IMR-90 (cell line): Measurements from ENCODE around the gene PKP4. TPM values are rescaled to one million over a fixed set of nuclear protein-coding genes. Genes with fewer than 3 reads are reported as not detected.

Experiments
- ATAC-seq: fragments of 200-7000 bp; cut with Tn5 transposase; 2 replicates; pipeline ENCODE4 v1.9.1; 2020; ENCODE audit warnings: low read depth, mild to moderate bottlenecking, moderate library complexity
- BruUV-seq: library from RNA; stranded (reverse); fragments of 400-500 nt; replicated peaks from 2 replicates; lab custom pipeline; 2021; lab: Mats Ljungman, UMichigan
- CTCF ChIA-PET: fragments of 300-600 bp; formaldehyde crosslinking; extraction: SDS; loops from one replicate; lab custom pipeline; 2021; ENCODE audit warnings: antibody characterized with exemption; lab: Yijun Ruan, JAX
- POLR2A ChIA-PET: fragments of 300-600 bp; sonication (Branson Sonifier 250); formaldehyde crosslinking; loops from one replicate; lab custom pipeline; 2022; ENCODE audit warnings: antibody characterized with exemption; ENCODE audit not compliant: unreplicated experiment; lab: Charles Lee
- DNase-seq: peaks from one replicate; pipeline ENCODE4 v3.0.0; 2013
- H2AFZ ChIP-seq: replicated peaks from 2 replicates; pipeline ENCODE3; 2013; ENCODE audit warnings: low read length, mild to moderate bottlenecking; ENCODE audit not compliant: poor library complexity
- H2AK5ac ChIP-seq: 2 replicates; pipeline ENCODE4 v1.6.1; 2013; ENCODE audit warnings: low read depth, low read length, inconsistent platforms
- H2AK9ac ChIP-seq: replicated peaks from 2 replicates; pipeline ENCODE3; 2013; ENCODE audit warnings: mild to moderate bottlenecking, low read depth, low read length, moderate library complexity; ENCODE audit not compliant: poor library complexity
- H2BK120ac ChIP-seq: 2 replicates; pipeline ENCODE4 v1.6.1; 2013; ENCODE audit warnings: low read depth, low read length, inconsistent platforms
- H2BK15ac ChIP-seq: 3 replicates; pipeline ENCODE4 v1.6.1; 2013; ENCODE audit warnings: low read depth, low read length, inconsistent platforms
- H2BK20ac ChIP-seq: 2 replicates; pipeline ENCODE4 v1.6.1; 2013; ENCODE audit warnings: low read depth, mild to moderate bottlenecking, inconsistent platforms, low read length, moderate library complexity
- H2BK5ac ChIP-seq: 2 replicates; pipeline ENCODE4 v1.6.1; 2013; ENCODE audit warnings: mild to moderate bottlenecking, low read depth, low read length, inconsistent platforms; ENCODE audit not compliant: poor library complexity, severe bottlenecking
- H3K14ac ChIP-seq: replicated peaks from 2 replicates; pipeline ENCODE4 v1.6.1; 2013; ENCODE audit warnings: low read depth, low read length, inconsistent platforms
- H3K18ac ChIP-seq: 2 replicates; pipeline ENCODE4 v1.6.1; 2013; ENCODE audit warnings: low read depth, low read length, control low read depth
- H3K23ac ChIP-seq: 2 replicates; pipeline ENCODE4 v1.6.1; 2013; ENCODE audit warnings: low read depth, low read length, inconsistent platforms
- H3K27ac ChIP-seq: 2 replicates; pipeline ENCODE4 v1.5.1; 2013; ENCODE audit warnings: mild to moderate bottlenecking, control low read depth, low read length; ENCODE audit not compliant: insufficient read depth
- H3K27me3 ChIP-seq: 2 replicates; pipeline ENCODE4 v1.6.1; 2013; ENCODE audit warnings: low read length; ENCODE audit not compliant: control insufficient read depth, insufficient read depth
- H3K36me3 ChIP-seq: 2 replicates; pipeline ENCODE4 v1.6.1; 2013; ENCODE audit warnings: low read length, mixed read lengths; ENCODE audit not compliant: control insufficient read depth, insufficient read depth
- H3K4ac ChIP-seq: 2 replicates; pipeline ENCODE4 v1.6.1; 2013; ENCODE audit warnings: low read depth, low read length, inconsistent platforms
- H3K4me1 ChIP-seq: 2 replicates; pipeline ENCODE4 v1.6.1; 2013; ENCODE audit warnings: low read length, mixed read lengths; ENCODE audit not compliant: control insufficient read depth, insufficient read depth
- H3K4me2 ChIP-seq: 2 replicates; pipeline ENCODE4 v1.6.1; 2013; ENCODE audit warnings: low read depth, mild to moderate bottlenecking, control low read depth, low read length, moderate library complexity
- H3K4me3 ChIP-seq: 2 replicates; pipeline ENCODE4 v1.5.1; 2013; ENCODE audit warnings: low read depth, mild to moderate bottlenecking, control low read depth, low read length, moderate library complexity; ENCODE audit not compliant: insufficient read depth
- H3K56ac ChIP-seq: 2 replicates; pipeline ENCODE4 v1.6.1; 2013; ENCODE audit warnings: low read length, inconsistent platforms; ENCODE audit not compliant: insufficient read depth; ENCODE audit errors: extremely low read depth
- H3K79me1 ChIP-seq, 2 experiments: 2 replicates each; pipeline ENCODE4 v1.6.1; 2013; ENCODE audit warnings: low read length in 2 of 2, inconsistent platforms in 1 of 2, low read depth in 1 of 2
- H3K9ac ChIP-seq: 2 replicates; pipeline ENCODE4 v1.6.1; 2013; ENCODE audit warnings: low read depth, low read length, control low read depth
- H3K9me1 ChIP-seq: 2 replicates; pipeline ENCODE4 v1.6.1; 2013; ENCODE audit warnings: low read length, inconsistent platforms; ENCODE audit not compliant: insufficient read depth
- H3K9me3 ChIP-seq: 2 replicates; pipeline ENCODE4 v1.6.1; 2013; ENCODE audit warnings: low read length; ENCODE audit not compliant: control insufficient read depth, insufficient read depth
- H4K20me1 ChIP-seq: 2 replicates; pipeline ENCODE4 v1.6.1; 2013; ENCODE audit warnings: low read length, inconsistent platforms; ENCODE audit not compliant: insufficient read depth
- H4K5ac ChIP-seq: 2 replicates; pipeline ENCODE4 v1.6.1; 2013; ENCODE audit warnings: mild to moderate bottlenecking, low read depth, low read length, control low read depth
- H4K8ac ChIP-seq, 2 experiments: 2 replicates each; pipeline ENCODE4 v1.6.1; 2013; ENCODE audit warnings: low read depth in 2 of 2, low read length in 2 of 2, control low read depth in 1 of 2, inconsistent platforms in 1 of 2
- H4K91ac ChIP-seq: 2 replicates; pipeline ENCODE4 v1.6.1; 2013; ENCODE audit warnings: low read depth, low read length, inconsistent platforms; ENCODE audit not compliant: insufficient read depth
- CEBPB ChIP-seq: IDR thresholded peaks from 2 replicates; pipeline ENCODE4 v1.6.1; 2012; ENCODE audit warnings: low read depth, low read length, improper control_type of control experiment
- ELK1 ChIP-seq: fragments of 150-350 bp; IDR thresholded peaks from 2 replicates; pipeline ENCODE4 v1.6.1; 2016; ENCODE audit warnings: low read depth, mild to moderate bottlenecking, low read length, moderate library complexity, borderline replicate concordance
- FOS ChIP-seq: fragments of 150-350 bp; IDR thresholded peaks from 2 replicates; pipeline ENCODE4 v1.6.1; 2016; ENCODE audit warnings: low read depth, low read length
- MAZ ChIP-seq: IDR thresholded peaks from 2 replicates; pipeline ENCODE4 v1.6.1; 2012; ENCODE audit warnings: low read depth, mild to moderate bottlenecking, low read length, improper control_type of control experiment, moderate library complexity, borderline replicate concordance
- MXI1 ChIP-seq: IDR thresholded peaks from 2 replicates; pipeline ENCODE4 v1.6.1; 2012; ENCODE audit warnings: low read depth, mild to moderate bottlenecking, low read length, moderate library complexity, borderline replicate concordance
- NFE2L2 ChIP-seq: fragments of 150-350 bp; IDR thresholded peaks from 2 replicates; pipeline ENCODE4 v1.6.1; 2016; ENCODE audit warnings: low read depth, mild to moderate bottlenecking, low read length
- POLR2A ChIP-seq: IDR thresholded peaks from 2 replicates; pipeline ENCODE4 v1.6.1; 2012; ENCODE audit warnings: mild to moderate bottlenecking, low read depth, low read length
- RAD21 ChIP-seq: IDR thresholded peaks from 2 replicates; pipeline ENCODE4 v1.6.1; 2012; ENCODE audit warnings: low read length, improper control_type of control experiment
- RCOR1 ChIP-seq: IDR thresholded peaks from 2 replicates; pipeline ENCODE4 v1.6.1; 2012; ENCODE audit warnings: mild to moderate bottlenecking, low read length, improper control_type of control experiment; ENCODE audit not compliant: insufficient replicate concordance
- RFX5 ChIP-seq: IDR thresholded peaks from 2 replicates; pipeline ENCODE4 v1.8.0; 2012; ENCODE audit warnings: low read depth, mild to moderate bottlenecking, low read length, moderate library complexity
- SMC3 ChIP-seq: fragments of 150-350 bp; IDR thresholded peaks from 2 replicates; pipeline ENCODE4 v1.6.1; 2016; ENCODE audit warnings: low read depth, mild to moderate bottlenecking, antibody characterized with exemption, low read length, moderate library complexity
- WGBS, 2 experiments: methylation state at CpG; one replicate each; pipeline versions ENCODE4 v1.1.5 to v1.1.7; 2013; ENCODE audit warnings: missing lambda C conversion rate in 2 of 2; ENCODE audit not compliant: insufficient read length in 1 of 2; ENCODE audit errors: extremely low coverage in 2 of 2; 5-methylcytosine and 5-hydroxymethylcytosine counted together
- dilution Hi-C: fragments of 300-500 bp; cut with HindIII; formaldehyde crosslinking; loops from one replicate; pipeline ENCODE4 v1.14.3; 2018; ENCODE audit warnings: low sequenced_read_pairs; ENCODE audit not compliant: unreplicated experiment
- in situ Hi-C: fragments of 300-500 bp; cut with MboI; formaldehyde crosslinking; loops from 3 replicates; pipeline ENCODE4 v1.14.3; 2019; ENCODE audit warnings: low sequenced_read_pairs, inconsistent platforms, mixed read lengths
- intact Hi-C: fragments of 100-400 bp; cut with micrococcal nuclease; formaldehyde crosslinking; loops from 2 replicates; pipeline ENCODE4 v1.10.0; 2022
- polyA plus RNA-seq, 3 experiments: library from polyadenylated mRNA; depleted of rRNA; stranded (reverse); fragments of >200 nt; gene quantifications; 2 replicates each; pipeline ENCODE4 v1.2.3, GENCODE V29; 2012; ENCODE audit warnings: low replicate concordance in 1 of 3
- total RNA-seq: library from RNA; depleted of rRNA; stranded (reverse); fragments of >200 nt; gene quantifications from 2 replicates; pipeline ENCODE4 v1.2.3, GENCODE V29; 2012

Gene PKP4
- total and polyA plus RNA-seq, 2 of the 4 experiments (the other 2 are of a cell fraction): 20.1 to 37.8 TPM

DNA sequence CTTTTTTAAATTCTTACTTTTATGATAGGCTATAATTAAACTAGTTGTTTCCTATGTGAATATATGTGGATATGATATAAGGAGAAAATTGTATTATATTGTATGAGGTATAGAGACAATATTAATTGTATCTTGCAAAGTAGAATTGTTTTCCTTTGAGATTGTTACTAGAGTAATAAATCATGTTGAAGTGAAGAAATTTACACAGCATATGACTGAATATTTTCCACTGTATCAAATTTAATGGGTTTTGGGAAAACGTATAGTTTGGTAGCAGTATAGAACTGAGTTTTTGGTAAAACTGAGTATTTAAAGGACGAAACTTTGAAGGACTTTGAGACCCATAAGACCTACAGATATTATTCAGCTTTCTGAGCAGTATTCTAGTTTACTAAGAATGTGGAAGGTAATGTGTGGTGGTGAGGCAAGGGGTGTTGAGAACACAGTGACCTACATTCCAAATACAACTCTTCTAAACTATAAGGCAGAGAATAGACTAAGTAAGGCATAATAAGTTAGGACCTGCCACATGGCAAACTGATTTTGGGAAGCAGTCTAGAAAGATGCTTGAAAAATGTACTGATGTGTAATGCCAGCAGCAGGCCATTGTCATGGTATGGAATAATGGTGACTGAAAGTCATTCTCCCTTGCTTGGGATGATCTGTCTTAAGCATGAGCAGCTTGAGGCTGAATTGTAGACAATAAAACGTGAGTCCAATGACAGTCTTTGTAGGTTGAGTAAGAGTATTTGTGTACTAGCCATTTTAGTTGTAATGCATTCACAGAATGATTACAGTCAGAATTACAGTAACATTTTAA lies 29.6 kb downstream of the PKP4 start:
- Histone ChIP-seq H3K4me3 (no peak overlapping the region), H2AK5ac (0 out of 2 replicates have a peak overlapping the region, but pooled peaks have one; percentile 12), H3K4me1 (peaks cover 9% of the 10 kb centered on the region), H4K8ac (peak overlapping the region in 1 of 2 experiments; percentile 20; a peak in 1 of 4 replicates), H2BK20ac (peak overlapping the region; percentile 31; the same call in 1 of the 2 replicates), H2BK5ac (peak overlapping the region; percentile 75), H3K79me1 (peaks cover 28 to 52% of the 10 kb centered on the region in 2 experiments), H3K23ac (peak overlapping the region; percentile 26; the same call in 1 of the 2 replicates), H2AK9ac (no peak overlapping the region), H4K91ac (peak overlapping the region; percentile 31; the same call in 1 of the 2 replicates), H3K4ac (peak overlapping the region; percentile 14; the same call in 1 of the 2 replicates), H2AFZ (no peak overlapping the region), H3K4me2 (peak overlapping the region; percentile 62), H3K36me3 (no peaks in the 10 kb centered on the region), H3K9me1 (peaks cover 10% of the 10 kb centered on the region; the same call in 1 of the 2 replicates), H3K9me3 (no peaks in the 10 kb centered on the region), H2BK120ac (peak overlapping the region; percentile 33), H3K14ac (no peak overlapping the region; the same call in 1 of the 2 replicates), H3K9ac (no peak overlapping the region), H3K56ac (no peak overlapping the region), H3K18ac (peak overlapping the region; percentile 9; the same call in 1 of the 2 replicates), H4K20me1 (peaks cover 10% of the 10 kb centered on the region; the same call in 1 of the 2 replicates), H2BK15ac (peak overlapping the region; percentile 10; the same call in 2 of the 3 replicates), H3K27me3 (no peaks in the 10 kb centered on the region), H4K5ac (no peak overlapping the region), H3K27ac (peak overlapping the region; percentile 88; the same call in 1 of the 2 replicates)
- intact Hi-C loops (loop anchor here (5.0 kb wide), 1 partner anchor 101 kb away; no protein-coding TSS in a partner anchor), in situ Hi-C loops (no loop called here), dilution Hi-C loops (no loop called here)
- POLR2A ChIA-PET: no interaction called here
- BruUV-seq: no TSS peak
- TF ChIP-seq FOS (no peak), RAD21 (no peak), RCOR1 (no peak), ELK1 (no peak), NFE2L2 (no peak), MAZ (no peak), CEBPB (no peak), MXI1 (no peak), POLR2A (no peak), RFX5 (no peak), SMC3 (no peak)
- CTCF ChIA-PET: interaction anchor here (0.6 kb wide), 1 partner anchor 23 kb away, joined by 3 read pairs; no protein-coding TSS in a partner anchor
- WGBS, 2 experiments: no CpG with 5 or more reads among the region's 3 CpGs
- ATAC-seq: no peak
- peak; percentile 5 for DNase-seq
